Neural progenitor cell (in vitro differentiated cells): ENCODE measurements around the gene MPZL1. TPM values are rescaled to one million over a fixed set of nuclear protein-coding genes. Genes with fewer than 3 reads are reported as not detected.

Source experiments
- DNase-seq: peaks from one replicate; pipeline ENCODE4 v3.0.0-alpha.2; 2016; ENCODE audit warnings: low spot score
- H2AFZ ChIP-seq: fragments of 200-600 bp; sonication (generic); replicated peaks from 2 replicates; pipeline ENCODE4 v1.6.1; 2016; ENCODE audit warnings: antibody characterized with exemption
- H3F3A ChIP-seq: fragments of 200-600 bp; sonication (generic); 2 replicates; pipeline ENCODE4 v1.6.1; 2016; ENCODE audit warnings: antibody characterized with exemption, low read depth
- H3K27ac ChIP-seq: fragments of 200-600 bp; sonication (generic); 2 replicates; pipeline ENCODE4 v1.5.1; 2016; ENCODE audit warnings: mild to moderate bottlenecking
- H3K27me3 ChIP-seq: fragments of 200-600 bp; sonication (generic); 2 replicates; pipeline ENCODE4 v1.6.1; 2016; ENCODE audit warnings: mild to moderate bottlenecking, moderate library complexity
- H3K36me3 ChIP-seq: fragments of 200-600 bp; sonication (generic); 2 replicates; pipeline ENCODE4 v1.5.1; 2016
- H3K4me1 ChIP-seq: fragments of 200-600 bp; sonication (generic); 2 replicates; pipeline ENCODE4 v1.6.1; 2016; ENCODE audit warnings: mixed run types
- H3K4me2 ChIP-seq: fragments of 200-600 bp; sonication (generic); 2 replicates; pipeline ENCODE4 v1.6.1; 2016
- H3K4me3 ChIP-seq: fragments of 200-600 bp; sonication (generic); 2 replicates; pipeline ENCODE4 v1.5.1; 2016
- H3K79me2 ChIP-seq: fragments of 200-600 bp; sonication (generic); 2 replicates; pipeline ENCODE4 v1.6.1; 2016; ENCODE audit warnings: low read depth
- H3K9ac ChIP-seq: fragments of 200-600 bp; sonication (generic); 2 replicates; pipeline ENCODE4 v1.6.1; 2016
- H3K9me3 ChIP-seq: fragments of 200-600 bp; sonication (generic); 2 replicates; pipeline ENCODE4 v1.5.1; 2016; ENCODE audit warnings: low read depth
- H4K20me1 ChIP-seq: fragments of 200-600 bp; sonication (generic); 2 replicates; pipeline ENCODE4 v1.6.1; 2016; ENCODE audit warnings: low read depth
- H3K27ac Mint-ChIP-seq: 3 replicates; pipeline ENCODE4 v1.8.0; 2021; ENCODE audit warnings: mixed read lengths
- H3K27me3 Mint-ChIP-seq: 2 replicates; pipeline ENCODE4 v1.8.0; 2022; ENCODE audit warnings: low read depth, mild to moderate bottlenecking, inconsistent platforms, moderate library complexity, mixed read lengths; ENCODE audit not compliant: insufficient read depth
- H3K36me3 Mint-ChIP-seq: 3 replicates; pipeline ENCODE4 v1.8.0; 2021; ENCODE audit warnings: mixed read lengths
- H3K4me1 Mint-ChIP-seq: 3 replicates; pipeline ENCODE4 v1.8.0; 2021; ENCODE audit warnings: mixed read lengths
- H3K4me3 Mint-ChIP-seq: 3 replicates; pipeline ENCODE4 v1.8.0; 2021; ENCODE audit warnings: mild to moderate bottlenecking, moderate library complexity, mixed read lengths
- H3K9me3 Mint-ChIP-seq: 3 replicates; pipeline ENCODE4 v1.8.0; 2020; ENCODE audit warnings: mixed read lengths
- CTCF ChIP-seq: fragments of 200-600 bp; sonication (generic); IDR thresholded peaks from 2 replicates; pipeline ENCODE4 v1.5.1; 2017; ENCODE audit warnings: antibody characterized with exemption, mild to moderate bottlenecking
- EZH2 ChIP-seq: fragments of 200-600 bp; sonication (generic); IDR thresholded peaks from 2 replicates; pipeline ENCODE4 v1.6.1; 2017; ENCODE audit warnings: antibody characterized with exemption, mild to moderate bottlenecking, moderate library complexity
- EZH2phosphoT487 ChIP-seq: fragments of 200-600 bp; sonication (generic); IDR thresholded peaks from 2 replicates; pipeline ENCODE4 v1.6.1; 2017; ENCODE audit warnings: antibody characterized with exemption
- total RNA-seq: library from RNA; depleted of rRNA; stranded (reverse); fragments of >200 nt; gene quantifications from 2 replicates; pipeline ENCODE4 v1.2.3, GENCODE V29; 2015; ENCODE audit warnings: low replicate concordance

MPZL1 gene
- total RNA-seq, 1 donor from 2014 or later, result 125 TPM

- H3K27ac ChIP-seq, result no peak overlapping the region
- Mint-ChIP-seq H3K9me3 (no peaks in the 10 kb centered on the region), H3K27ac (no peak overlapping the region), H3K36me3 (peaks cover 41% of the 10 kb centered on the region), H3K4me1 (peaks cover 14% of the 10 kb centered on the region), H3K27me3 (no peaks in the 10 kb centered on the region), H3K4me3 (no peak overlapping the region)
- no peak overlapping the region for H3K4me2 ChIP-seq
- peaks cover 66% of the 10 kb centered on the region for H4K20me1 ChIP-seq
- TF ChIP-seq CTCF (no peak), EZH2phosphoT487 (no peak), EZH2 (no peak)
- H3K79me2 ChIP-seq, result peaks cover 40% of the 10 kb centered on the region
- H3K9me3 ChIP-seq, result no peaks in the 10 kb centered on the region
- peaks cover 14% of the 10 kb centered on the region for H3F3A ChIP-seq
- no peak overlapping the region for H2AFZ ChIP-seq
- DNase-seq, result no peak
- H3K27me3 ChIP-seq, result no peaks in the 10 kb centered on the region
- peaks cover 27% of the 10 kb centered on the region for H3K4me1 ChIP-seq
- H3K36me3 ChIP-seq, result no peaks in the 10 kb centered on the region
- no peak overlapping the region for H3K4me3 ChIP-seq
- H3K9ac ChIP-seq, result no peak overlapping the region
Measured at GRCh38 chr1:167765496-167765895, 43.7 kb downstream of the MPZL1 start.

- Mint-ChIP-seq H3K36me3 (peaks cover 49% of the 10 kb centered on the region), H3K4me1 (peaks cover 5% of the 10 kb centered on the region), H3K27me3 (no peaks in the 10 kb centered on the region), H3K27ac (no peak overlapping the region), H3K9me3 (no peaks in the 10 kb centered on the region), H3K4me3 (no peak overlapping the region)
- H3K4me1 ChIP-seq, result peaks cover 23% of the 10 kb centered on the region
- TF ChIP-seq CTCF, result no peak
- TF ChIP-seq EZH2phosphoT487, result no peak
- TF ChIP-seq EZH2, result no peak
- H3F3A ChIP-seq, result peaks cover 14% of the 10 kb centered on the region
- H3K4me2 ChIP-seq, result no peak overlapping the region
- no peaks in the 10 kb centered on the region for H3K9me3 ChIP-seq
- H3K27me3 ChIP-seq, result no peaks in the 10 kb centered on the region
- H3K36me3 ChIP-seq, result no peaks in the 10 kb centered on the region
- no peak for DNase-seq
- no peak overlapping the region for H2AFZ ChIP-seq
- no peak overlapping the region for H3K27ac ChIP-seq
- H3K79me2 ChIP-seq, result peaks cover 29% of the 10 kb centered on the region
- H3K4me3 ChIP-seq, result no peak overlapping the region
- no peak overlapping the region for H3K9ac ChIP-seq
- H4K20me1 ChIP-seq, result peaks cover 57% of the 10 kb centered on the region
Measured at GRCh38 chr1:167766538-167766937, 44.8 kb downstream of the MPZL1 start.

DNA sequence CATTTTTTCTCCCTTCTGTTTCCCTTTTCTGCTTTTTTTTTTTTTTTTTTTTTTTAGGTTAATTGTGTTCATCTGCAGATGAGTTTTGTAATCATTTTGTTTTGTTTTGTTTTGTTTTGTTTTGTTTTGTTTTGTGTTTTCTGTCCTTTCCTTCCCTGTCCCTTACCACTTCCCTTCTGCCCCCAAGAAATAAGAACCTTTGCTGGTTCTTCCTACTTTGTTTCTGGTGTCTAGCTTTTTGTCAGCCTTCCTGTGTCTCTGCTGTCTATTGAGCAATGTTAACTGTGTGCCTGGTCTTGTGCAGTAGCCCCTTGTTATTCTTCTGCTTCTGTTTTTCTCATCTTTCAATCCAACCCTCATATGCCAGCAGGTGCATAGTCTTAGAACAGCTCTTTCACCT, 46.0 kb downstream of the MPZL1 start:
- Histone ChIP-seq H3K4me3 (no peak overlapping the region), H3K4me2 (no peak overlapping the region), H3F3A (peaks cover 14% of the 10 kb centered on the region), H3K27me3 (no peaks in the 10 kb centered on the region), H4K20me1 (peaks cover 45% of the 10 kb centered on the region), H3K4me1 (peaks cover 13% of the 10 kb centered on the region), H3K9ac (no peak overlapping the region), H3K27ac (no peak overlapping the region), H3K9me3 (no peaks in the 10 kb centered on the region), H3K36me3 (no peaks in the 10 kb centered on the region), H3K79me2 (peaks cover 17% of the 10 kb centered on the region), H2AFZ (no peak overlapping the region)
- Mint-ChIP-seq H3K4me3 (no peak overlapping the region), H3K36me3 (peaks cover 59% of the 10 kb centered on the region), H3K4me1 (no peaks in the 10 kb centered on the region), H3K9me3 (no peaks in the 10 kb centered on the region), H3K27me3 (no peaks in the 10 kb centered on the region), H3K27ac (no peak overlapping the region)
- DNase-seq, result no peak
- TF ChIP-seq EZH2, result no peak
- TF ChIP-seq EZH2phosphoT487, result no peak
- TF ChIP-seq CTCF, result no peak
